Ovary (tissue), 3 donors: ENCODE results near the gene GDF2.

Experiments
- CTCF ChIP-seq, 3 donors: fragments of 450-650 bp in 2 of 3; fragments of 200-600 bp in 1 of 3; IDR thresholded peaks; one replicate each; pipeline versions ENCODE4 v1.5.1 to v1.8.0; 2016 to 2022; ENCODE audit warnings: antibody characterized with exemption in 3 of 3, mild to moderate bottlenecking in 1 of 3
- POLR2A ChIP-seq: fragments of 450-650 bp; IDR thresholded peaks from one replicate; pipeline ENCODE4 v1.6.1; 2017; ENCODE audit warnings: antibody characterized with exemption, mild to moderate bottlenecking, moderate library complexity
- donor health status: DM: no; HTN: no; CAD: no.

DNA sequence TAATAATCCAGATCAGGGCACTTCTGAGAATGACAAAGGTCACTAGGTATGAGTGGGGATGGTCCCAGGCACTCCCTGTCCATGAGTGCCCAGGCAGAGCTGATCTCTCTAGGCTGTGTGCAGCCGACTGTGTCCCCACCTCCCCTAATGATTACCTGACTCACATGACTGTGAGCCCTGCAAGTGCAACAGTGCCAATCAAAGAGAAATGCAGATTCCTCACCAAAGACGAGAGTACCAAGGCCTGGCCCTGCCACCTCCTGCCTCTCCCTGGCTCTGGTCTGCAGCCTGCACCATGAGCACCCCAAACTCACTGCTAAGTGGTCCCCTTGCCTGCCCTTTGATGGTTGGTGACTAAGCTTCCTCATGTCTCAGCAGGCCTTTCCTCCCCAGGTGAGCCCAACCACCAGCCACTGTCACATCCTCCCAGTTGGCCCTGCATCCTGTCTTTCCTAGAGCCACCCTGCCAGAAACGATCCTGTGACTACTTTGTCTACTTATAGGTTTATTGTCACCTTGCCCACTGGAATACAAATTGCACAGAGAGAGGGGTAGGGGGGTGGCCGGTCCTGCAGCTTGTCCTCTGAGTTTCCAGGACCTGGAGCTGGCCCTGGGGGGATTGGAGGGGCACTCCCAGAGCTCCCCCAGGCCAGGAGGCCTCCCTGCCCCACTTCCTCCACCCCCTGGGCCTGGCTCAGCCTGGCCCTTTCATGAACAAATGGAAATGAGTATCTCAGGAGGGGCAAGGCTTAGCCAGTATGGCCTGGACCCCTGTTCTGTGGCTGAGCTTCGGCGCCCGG is 44.7 kb upstream of the GDF2 start:
- TF ChIP-seq POLR2A (no peak), CTCF (IDR thresholded peaks at IDR 0.05) (no peak)
